Activated effector memory CD4-positive, alpha-beta T cell treated with anti-CD3 and anti-CD28 coated beads, Interleukin-2, amount 50 U/mL, for 16 hours (primary cell): ENCODE data around the gene UBR4.

Experiments used
- DNase-seq: peaks from one replicate; pipeline ENCODE4 v3.0.0-alpha.2; 2020

UBR4 gene

GRCh38 chr1:19137158-19137557, 72.9 kb downstream of the UBR4 start:
- no peak for DNase-seq

- DNase-seq, result no peak
Measured at GRCh38 chr1:19133360-19133759, 76.7 kb downstream of the UBR4 start.

- no peak for DNase-seq
Measured at GRCh38 chr1:19130468-19130867, 79.6 kb downstream of the UBR4 start.

DNA sequence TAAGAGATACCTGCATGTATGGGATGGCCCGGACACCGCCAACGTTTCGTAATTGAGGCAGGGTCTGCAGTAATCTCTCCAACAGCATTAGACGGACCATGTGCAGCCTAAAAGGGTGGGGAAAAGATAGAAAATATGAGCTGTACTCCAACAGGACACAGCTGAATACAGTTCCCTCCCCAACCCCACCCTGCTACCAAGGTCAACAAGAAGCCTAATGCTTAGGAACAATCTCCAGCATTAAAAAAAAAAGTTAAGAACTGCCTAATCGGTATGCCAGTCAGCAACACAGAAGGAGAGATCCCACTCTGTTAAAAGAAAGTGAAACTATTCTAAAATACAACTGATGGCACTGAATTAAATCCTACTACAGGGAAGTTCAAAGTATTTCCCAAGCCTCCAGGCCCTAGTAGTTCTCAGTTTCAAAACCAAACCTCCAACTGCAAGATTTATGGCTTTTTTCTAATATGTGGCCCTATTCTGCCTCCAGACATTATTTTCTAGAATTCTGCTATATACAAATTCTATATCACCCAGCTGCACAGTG, 81.0 kb downstream of the UBR4 start:
- no peak for DNase-seq

DNA sequence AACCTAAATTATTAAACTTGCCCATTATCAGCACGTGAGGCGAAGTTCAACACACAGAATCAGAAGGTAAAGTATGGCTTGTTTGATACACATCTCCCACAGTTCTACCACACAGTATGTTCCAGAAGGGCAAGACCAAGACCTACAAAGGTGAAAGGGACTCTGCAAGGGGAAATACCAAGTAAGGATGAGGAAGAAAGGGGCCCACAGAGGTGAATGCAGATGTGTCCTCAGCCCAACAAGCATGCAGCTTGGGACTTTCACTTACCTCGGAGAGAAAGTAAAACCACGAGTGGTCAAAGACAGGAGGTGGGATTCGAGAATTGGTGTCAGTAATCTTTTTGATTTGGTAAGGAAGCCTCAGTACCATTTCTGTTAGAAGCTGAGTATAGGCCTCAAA, 85.8 kb downstream of the UBR4 start:
- no peak for DNase-seq

DNA sequence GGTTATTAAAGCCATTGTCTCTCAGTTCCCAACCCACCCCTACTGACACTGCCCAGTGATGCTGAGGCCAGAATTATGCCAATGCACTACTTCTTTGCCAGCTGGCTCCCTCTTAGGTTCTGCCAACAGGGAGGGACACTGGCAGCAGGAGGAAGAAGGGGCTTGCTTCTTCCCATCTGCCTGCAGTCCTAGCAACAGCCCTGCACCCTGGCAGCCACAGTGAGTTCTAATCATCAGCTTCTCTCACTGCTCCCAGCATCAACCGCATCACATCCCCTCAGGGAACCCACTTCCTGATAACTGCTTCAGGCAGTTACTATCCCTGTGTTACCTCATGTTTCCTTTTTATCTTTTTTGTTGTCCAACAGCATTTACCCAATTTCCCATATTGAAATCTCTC, 86.2 kb downstream of the UBR4 start:
- no peak for DNase-seq

DNA sequence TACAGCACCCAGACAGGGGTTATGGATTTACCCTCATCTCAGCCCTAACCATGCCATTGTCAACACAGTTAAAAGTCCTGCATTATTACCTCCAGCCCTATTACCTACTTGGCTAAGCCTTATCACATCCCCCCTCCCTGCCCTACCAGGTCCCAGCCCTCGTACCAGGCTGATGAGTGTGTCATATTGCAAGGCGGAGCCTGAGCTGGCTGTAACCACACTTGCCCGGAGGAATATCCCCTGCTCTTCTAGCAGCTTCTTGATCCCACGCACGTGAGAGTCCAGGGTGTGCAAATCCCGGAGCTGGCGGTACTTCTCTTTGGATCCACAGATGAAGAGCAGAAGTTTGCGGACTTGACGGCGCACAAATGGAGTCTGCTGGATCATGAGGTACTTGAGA, 87.4 kb downstream of the UBR4 start:
- no peak for DNase-seq

- DNase-seq, result no peak
Measured at GRCh38 chr1:19121192-19121591, 88.9 kb downstream of the UBR4 start.

DNA sequence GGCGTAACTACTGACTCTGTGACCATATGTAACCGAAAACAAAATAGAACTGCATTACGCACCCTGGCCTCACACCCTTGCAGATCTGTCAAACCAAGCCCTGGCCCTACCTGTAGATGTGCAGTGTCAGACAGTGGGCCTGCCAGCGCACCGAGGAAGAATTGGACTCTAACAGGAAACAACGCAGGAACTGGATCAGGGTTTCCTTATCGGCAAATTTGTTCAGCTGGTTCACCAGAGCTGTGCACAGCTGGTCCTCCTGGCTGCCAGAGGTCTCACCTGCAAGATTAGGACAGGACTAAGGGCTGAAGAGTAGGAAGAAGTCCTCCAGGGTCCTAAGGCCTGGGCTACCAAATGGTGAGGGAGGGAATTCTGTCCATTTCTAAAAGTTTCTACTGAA, 90.0 kb downstream of the UBR4 start:
- no peak for DNase-seq

GRCh38 chr1:19115082-19115808, 94.8 kb downstream of the UBR4 start:
- no peak for DNase-seq

DNA sequence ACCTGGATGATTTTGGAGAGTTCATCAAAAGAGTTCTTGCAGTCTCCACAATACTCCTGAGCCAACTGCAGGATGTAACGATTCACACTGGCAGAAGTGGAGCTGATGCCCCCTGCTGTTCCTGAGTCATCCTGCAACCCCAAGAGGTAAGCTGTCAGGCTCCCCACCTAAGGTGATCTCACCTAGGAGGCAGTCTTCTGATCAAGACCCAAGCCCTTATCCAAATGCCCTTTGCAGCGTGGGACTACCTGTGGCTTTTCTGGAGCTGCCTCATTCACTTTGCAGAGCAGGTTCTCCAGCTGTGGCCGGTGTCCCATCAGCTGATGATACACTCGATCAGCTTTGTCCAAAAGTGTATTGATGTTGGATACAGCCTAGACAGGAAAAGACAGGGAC, 96.4 kb downstream of the UBR4 start:
- DNase-seq, result peak; percentile 69

DNA sequence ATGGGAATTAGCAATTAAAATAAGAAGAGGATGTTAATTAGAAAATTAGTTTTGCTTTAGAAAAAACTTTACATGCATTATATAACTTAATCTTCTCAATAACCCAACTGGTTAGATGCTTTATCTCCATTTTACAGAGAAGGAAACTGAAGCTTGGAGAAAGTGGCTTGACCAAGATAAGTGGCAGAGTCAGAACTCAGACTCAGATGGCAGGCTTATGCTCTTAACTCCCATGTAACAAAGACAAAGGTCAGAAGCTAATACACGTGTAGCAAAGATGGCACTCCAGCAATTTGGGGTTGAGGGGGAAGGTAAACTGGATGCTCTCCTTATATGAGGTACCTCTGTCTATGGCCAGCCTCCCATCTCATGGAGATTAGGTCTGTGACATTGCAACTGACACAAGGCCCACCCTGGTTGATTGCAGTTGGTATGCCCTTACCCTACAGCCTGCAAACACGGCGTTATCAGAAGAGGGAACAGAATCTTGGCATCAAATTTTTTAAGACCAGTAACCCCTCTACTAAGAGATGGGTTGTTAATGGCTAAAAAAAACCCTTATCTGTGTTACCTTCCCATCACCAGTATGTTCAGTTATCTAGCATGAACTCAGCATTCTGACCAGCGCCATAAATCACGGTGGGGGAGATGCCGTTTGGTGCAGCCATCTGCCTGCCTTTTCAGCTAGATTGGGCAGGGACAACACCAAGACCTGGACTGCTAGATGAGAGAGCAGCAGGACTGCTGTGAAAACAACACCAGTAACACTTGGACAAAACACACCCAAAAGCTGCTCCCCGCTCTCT, 97.0 kb downstream of the UBR4 start:
- no peak for DNase-seq

- DNase-seq, result no peak
Measured at GRCh38 chr1:19110257-19110927, 99.7 kb downstream of the UBR4 start.

DNA sequence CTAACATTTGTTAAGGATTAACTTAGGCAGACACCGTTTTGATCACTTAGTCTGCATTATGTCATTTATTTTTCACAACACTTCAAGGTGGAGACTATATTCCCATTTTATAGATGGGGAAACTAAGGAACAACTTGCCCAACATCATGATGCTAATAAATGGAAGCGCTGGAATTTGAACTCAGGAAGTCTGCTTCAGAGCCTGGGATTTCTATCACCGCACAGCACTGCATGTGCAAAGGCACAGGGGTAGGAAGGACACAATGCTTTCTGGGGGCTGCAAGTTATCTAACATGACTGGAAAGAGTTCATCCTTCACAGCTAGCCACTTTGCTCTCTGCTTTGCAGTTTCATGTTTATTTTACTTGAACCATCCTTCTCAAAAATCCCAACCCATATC, 100.5 kb downstream of the UBR4 start:
- DNase-seq, result no peak

DNA sequence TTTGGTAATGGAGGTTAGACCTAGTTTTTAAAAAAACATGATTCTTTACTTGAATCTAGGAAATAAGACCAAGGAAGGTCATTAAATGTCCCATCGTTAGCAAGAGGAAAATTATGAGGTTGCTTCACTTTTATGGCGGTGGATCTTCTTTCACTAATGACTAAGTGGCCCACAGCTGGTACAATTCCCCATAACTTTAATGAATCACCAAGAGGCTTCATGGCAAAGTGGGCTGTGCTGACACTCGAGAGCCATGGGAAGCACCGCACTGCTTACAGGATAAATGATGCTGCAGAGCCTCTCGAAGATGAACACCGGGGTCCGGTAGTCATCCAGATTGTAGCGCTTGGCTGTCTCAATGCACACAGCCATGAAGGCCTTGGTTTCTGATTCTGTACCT, 108.8 kb downstream of the UBR4 start:
- DNase-seq, result no peak

DNA sequence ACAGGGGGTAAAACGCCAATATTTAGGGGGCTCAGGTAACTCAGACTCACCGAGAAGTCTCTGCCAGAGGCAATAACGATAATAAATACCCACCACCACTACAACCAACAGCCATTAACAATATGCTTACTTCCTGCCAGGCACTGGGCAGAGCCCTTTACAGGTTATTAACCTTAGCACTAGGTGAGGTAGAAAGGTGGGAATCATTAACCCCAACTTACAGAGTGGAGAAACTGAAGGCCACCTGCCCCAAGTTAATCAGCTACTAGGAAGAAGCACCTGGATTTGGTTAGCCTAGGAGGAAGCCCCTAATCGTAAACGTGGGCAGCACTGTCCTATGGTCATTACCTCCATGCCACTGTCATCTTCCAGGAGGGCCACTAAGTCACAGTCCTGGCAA, 110.0 kb downstream of the UBR4 start:
- DNase-seq, result no peak

DNA sequence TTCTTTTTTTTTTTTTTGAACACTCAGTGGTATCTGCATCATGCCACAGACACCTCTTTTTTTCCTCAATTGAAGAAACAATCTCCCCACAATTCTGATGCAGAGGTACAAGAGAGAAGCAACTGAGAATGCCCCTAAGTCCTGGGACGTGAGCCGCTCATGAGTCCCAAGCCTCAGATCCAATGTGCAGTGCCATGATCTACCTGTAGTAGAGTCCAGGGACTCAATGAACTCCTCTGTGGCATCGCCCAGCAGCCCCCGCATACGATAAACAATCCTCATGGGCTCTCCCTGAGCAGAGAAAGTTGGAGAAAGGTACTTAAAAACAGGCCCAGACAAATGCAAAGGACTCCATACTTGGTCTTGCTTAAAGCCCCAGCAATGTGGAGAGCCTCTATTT, 113.1 kb downstream of the UBR4 start:
- DNase-seq, result no peak

- no peak for DNase-seq
Measured at GRCh38 chr1:19096036-19096833, 113.8 kb downstream of the UBR4 start.

DNA sequence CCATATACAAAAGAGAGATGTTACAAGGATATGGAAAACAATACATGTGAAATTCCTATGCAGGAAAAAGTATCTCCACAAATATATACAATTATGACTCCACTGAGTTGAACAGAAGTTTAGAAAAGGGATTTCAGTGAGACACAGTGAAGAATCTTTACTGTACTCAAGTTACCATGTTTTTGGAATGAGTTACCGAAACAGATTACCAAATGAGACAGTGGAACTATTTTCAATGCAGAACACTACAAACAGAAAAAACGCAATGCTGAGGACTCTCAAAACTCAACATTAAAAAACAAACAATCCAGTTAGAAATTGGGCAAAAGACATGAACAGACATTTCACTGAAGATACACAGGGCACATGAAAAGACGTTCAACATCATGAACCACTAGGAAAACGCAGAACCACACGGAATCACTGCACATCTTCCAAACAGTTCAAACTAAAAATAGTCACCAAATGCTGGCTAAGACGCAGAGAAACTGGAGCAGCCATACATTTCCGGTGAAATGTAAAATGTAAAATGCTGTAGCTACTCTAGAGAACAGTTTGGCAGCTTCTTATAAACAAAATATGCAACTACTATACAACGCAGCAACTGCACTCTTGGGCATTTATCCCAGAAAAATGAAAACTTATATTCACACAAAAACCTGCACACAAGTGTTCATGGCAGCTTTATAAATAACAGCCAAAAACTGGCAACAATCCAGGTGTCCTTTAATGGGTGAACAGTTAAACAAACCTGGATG, 118.7 kb downstream of the UBR4 start:
- DNase-seq, result no peak

GRCh38 chr1:19089524-19089923, 120.5 kb downstream of the UBR4 start:
- DNase-seq, result no peak

DNA sequence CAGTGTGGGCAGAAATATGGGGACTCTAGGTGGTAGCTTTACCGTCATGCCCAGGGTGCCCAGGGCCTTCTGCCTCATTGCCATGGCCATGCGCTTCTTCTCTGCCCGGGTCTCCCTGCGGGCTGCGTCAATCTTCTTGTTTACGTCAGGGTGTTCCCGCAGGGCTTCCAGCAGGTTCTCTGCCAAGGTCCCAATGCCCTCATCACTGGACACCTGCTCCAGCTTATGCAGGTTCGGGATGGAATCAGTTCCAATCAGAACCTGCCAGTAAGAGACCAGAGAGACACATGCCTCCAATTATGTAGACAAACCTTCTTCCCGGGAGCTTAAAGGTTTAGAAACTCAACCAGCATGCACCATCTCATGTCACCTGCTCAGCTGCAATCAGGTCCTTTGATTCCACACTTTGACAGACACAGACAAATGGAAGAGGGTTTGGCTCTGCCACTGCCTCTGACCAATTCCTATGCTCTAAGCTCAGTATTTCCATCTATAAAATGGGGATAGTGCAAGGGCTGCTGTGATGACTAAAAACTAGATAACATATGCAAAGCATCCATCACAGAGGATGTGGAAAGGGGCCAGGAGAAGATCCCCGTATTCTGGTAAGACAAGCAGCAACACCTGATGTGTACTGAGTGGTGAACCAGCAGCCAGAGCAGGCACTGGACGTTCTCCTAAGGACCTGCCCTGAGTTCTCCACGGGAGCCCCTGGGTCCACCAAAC, 121.2 kb downstream of the UBR4 start:
- no peak for DNase-seq
